PC-3 (cell line): ENCODE data around the gene SPPL2B.

Experiments
- CTCF ChIP-seq: fragments of 300-600 bp; sonication (generic); conservative IDR thresholded peaks from 2 replicates; pipeline ENCODE4 v1.5.1; 2017; ENCODE audit warnings: antibody characterized with exemption, low read depth, mild to moderate bottlenecking, low read length
- EZH2 ChIP-seq: fragments of 300-600 bp; sonication (generic); IDR thresholded peaks from one replicate; pipeline ENCODE4 v1.6.1; 2017; ENCODE audit warnings: antibody characterized with exemption, mild to moderate bottlenecking, low read length; ENCODE audit not compliant: unreplicated experiment
- EZH2phosphoT487 ChIP-seq: fragments of 300-600 bp; sonication (generic); IDR thresholded peaks from 2 replicates; pipeline ENCODE4 v1.6.1; 2018; ENCODE audit warnings: mild to moderate bottlenecking, antibody characterized with exemption, low read length, borderline replicate concordance

GRCh38 chr19:2315121-2315817 lies 13.2 kb upstream of the SPPL2B start:
- TF ChIP-seq CTCF: no peak
- no peak for TF ChIP-seq EZH2
- TF ChIP-seq EZH2phosphoT487: no peak
